NCI-H524 treated with DMSO at 0.1 percent for 48 hours (cell line): ENCODE measurements around the gene DNAI4.
"Not testable (repeated sequence)": the region's sequence is repeated elsewhere in the genome, so short reads cannot be mapped to it uniquely, and the experiment has no call there.

Experiments
- DNase-seq: peaks from one replicate; lab custom pipeline; 2025; lab: John Stamatoyannopoulos, UW

Gene DNAI4

DNA sequence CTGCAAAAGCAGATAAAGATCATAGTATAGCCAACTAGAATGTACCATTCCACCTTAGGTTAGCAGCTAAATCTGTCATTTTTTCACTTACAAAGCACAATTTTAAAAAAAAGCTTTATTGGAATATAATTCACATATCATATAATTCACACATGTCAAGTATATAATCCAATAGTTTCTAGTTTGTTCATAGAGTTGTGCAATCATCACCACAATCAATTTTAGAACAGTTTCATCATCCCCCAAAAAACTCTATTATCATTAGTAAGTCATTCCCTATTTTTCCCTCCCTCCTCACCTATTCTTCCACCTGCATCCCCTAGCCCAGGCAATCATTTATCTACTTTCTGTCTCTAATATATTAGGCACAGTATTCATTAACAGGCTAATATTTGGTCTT, 91.5 kb downstream of the DNAI4 start:
- DNase-seq = no peak

DNA sequence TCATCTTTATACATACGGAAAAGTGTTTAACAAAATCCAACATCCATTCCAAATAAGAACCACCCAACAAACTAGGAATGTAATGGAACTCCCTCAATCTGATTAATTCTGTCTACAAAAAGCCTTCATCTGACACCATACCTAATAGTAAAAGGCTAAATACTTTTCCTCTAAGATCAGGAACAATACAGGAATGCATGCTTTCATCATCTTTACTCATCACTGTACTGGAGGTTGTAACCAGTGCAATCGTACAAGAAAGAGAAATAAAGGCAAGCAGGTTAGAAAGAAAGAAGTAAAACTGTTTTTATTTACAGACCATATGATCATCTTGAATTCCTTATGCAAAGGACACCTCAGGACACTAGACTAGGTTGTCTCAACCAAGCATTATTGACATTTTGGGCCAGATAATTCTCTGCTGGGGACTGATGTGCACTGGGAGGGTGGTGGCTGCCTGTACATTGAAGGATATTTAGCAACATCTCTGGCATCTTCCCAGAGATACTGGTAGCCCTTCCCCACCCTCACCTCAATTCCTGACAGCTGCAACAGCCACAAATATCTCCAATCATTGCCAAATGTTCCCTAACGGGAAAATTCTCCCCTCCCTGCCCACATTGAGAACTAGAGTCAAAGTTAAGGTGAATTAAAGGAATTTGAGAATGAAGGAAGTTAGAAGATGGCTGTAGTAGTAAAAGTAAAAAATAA, 93.0 kb downstream of the DNAI4 start:
- no peak for DNase-seq

DNA sequence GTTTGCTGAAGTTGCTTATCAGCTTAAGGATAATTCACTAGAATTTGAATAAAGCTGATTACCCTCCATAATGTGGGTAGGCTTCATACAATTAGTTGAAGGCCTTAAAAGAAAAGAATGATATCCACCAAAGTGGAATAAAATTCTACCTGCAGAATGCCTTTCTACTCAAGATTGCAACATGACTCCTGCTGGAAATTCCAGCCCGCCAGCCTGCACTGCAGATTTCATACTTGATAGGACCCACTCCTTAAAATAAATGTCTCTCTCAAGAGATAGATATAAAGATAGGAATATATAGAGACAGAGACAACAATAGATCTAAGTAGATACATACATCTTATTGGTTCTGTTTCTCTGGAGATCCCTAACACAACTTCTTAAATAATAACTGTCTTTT, 99.9 kb downstream of the DNAI4 start:
- DNase-seq = no peak

DNA sequence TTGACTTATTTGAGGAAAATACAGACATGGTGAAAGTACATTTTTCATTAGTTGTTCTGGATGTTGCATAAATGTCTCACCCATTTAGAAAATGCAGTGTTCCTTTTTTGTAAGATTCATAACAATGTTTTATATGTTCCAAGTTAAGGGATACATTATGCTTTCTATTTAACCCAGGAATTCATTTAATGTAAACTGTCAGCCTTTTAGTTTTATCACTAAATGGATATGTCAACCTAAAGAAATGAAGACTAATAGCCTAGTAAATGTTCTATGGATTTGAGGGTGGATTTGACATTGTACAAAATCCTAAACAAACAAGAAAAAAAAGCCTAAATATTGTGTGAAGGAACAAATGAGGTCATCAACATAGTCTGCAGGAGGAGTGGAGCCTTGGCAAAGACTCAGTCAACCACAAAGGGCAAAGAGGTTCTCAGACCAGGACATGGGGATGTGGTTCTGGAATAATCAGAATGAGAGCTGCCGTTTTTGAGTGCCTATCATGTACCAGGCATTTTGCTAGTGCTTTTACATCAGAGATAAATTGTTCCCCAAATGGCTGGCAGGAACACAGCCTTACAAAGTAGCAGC, 114.8 kb downstream of the DNAI4 start:
- no peak for DNase-seq

DNA sequence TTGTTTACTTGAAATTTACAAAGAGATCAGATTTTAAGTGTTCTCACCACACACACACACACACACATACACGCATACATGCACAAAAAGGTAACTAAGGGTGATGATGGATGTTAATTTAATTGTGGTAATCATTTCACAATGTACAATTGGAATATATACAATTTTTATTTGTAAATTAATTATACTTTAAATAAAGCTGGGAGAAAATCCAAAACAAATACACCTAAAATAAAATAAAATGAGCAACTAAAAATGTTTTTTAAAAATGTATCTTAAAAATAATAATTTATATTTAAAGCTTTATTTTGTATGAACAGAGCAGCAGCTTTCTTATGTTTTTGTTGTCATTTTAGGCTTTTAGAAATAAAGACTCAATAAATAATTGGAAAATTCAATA, 115.4 kb downstream of the DNAI4 start:
- no peak for DNase-seq

DNA sequence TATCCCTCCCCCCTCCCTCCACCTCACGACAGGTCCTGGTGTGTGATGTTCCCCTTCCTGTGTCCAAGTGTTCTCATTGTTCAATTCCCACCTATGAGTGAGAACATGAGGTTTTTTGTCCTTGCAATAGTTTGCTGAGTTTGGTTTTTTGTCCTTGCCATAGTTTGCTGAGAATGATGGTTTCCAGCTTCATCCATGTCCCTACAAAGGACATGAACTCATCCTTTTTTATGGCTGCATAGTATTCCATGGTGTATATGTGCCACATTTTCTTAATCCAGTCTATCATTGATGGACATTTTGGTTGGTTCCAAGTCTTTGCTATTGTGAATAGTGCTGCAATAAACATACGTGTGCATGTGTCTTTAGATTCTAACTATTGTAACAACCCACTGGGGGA, 128.8 kb downstream of the DNAI4 start:
- DNase-seq = not testable (repeated sequence)

DNA sequence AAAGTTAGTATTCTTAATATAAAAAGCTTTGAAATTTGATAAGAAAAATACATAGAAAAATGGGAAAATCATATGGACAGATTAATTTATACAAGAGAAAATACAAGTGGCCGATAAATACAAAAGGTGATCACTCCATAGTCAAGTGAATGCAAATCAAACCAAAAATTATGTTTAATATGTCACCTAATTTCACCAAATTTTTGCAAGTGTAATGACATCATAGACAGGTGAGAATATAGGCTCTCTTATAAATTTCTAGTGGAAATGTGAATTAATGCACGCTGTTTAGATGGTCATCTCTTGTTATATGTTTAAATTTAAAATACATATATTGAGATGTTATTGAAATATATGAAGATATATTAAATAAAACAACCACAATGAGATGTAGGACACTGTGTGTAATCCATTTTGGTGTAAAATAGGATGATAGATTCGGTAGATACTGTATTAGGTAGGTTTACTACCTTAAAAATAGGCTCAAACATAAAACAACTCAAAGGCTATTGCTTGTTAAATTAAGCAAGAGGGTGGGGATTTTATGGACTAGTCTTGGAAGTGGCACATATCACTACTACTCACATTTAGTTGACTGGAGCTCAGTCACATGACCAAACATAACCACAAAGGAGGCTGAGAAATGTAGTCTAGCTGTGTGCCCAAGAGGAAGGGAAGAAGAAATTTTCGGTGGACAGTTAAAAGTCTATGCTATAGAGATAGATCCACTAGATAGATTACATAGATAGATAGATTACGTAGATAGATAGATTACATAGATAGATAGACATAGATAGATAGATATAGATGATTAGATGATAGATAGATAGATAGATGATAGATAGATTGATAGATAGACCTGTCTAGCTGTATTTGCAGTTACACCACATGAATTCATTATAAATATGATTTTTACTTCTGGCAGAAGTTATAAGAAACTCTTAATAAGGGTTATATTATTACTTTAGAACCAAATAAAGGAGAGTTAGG, 132.7 kb downstream of the DNAI4 start:
- DNase-seq = no peak

DNA sequence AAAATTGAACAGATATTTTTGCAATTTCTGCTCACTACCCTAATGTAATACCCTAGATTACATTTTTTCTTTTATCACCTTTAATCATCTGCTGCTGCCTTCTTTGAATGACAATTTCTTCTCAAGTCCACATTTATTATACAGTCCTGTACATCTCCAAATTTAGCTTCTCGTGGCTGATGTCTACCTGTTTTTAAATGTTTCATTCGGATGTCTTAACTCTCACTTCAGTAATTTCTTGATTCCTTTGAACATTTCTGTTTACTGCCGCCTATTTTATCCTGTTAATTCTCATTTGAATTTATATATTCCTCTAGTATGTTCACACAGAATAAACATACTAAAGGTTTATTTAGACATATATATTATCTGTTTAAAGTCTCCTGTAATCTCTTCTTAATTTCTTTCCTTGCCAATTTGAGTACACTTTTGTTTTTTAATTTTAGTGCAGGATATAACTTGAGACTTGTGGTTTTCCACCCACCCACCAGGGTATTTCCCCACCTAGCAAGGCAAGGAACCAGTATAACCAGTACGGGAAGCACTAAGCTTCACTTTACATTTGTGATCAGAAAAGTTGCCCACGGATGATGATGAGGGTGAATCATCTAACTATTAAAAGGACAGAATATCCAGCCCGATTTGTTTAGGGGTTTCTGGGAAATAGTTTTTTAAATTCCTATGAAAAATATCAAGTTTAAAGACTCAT, 136.3 kb downstream of the DNAI4 start:
- DNase-seq = no peak

DNA sequence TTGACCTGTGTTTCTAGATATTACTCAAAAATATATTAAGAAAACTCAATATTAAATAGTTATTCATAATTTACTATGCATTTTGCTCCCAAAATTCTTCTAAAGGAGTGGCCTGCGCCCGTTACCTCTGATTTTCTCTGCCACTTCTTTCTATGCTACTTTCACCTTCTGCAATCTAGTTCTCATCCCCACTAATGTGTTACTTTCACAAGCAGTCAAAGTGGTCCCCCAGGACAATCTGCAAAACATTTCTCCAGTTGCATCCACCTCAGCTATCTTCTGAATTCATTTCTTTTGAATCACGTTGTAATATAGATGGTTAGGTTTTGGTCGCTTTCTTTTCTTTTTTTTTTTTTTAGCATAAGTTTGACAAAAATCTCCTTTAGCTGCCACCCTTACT, 137.0 kb downstream of the DNAI4 start:
- no peak for DNase-seq

DNA sequence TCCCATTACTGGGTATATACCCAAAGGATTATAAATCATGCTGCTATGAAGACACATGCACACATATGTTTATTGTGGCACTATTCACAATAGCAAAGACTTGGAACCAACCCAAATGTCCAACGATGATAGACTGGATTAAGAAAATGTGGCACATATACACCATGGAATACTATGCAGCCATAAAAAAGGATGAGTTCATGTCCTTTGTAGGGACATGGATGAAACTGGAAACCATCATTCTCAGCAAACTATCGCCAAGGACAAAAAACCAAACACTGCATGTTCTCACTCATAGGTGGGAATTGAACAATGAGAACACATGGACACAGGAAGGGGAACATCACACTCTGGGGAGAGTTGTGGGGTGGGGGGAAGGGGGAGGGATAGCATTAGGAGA, 138.9 kb downstream of the DNAI4 start:
- DNase-seq = not testable (repeated sequence)

DNA sequence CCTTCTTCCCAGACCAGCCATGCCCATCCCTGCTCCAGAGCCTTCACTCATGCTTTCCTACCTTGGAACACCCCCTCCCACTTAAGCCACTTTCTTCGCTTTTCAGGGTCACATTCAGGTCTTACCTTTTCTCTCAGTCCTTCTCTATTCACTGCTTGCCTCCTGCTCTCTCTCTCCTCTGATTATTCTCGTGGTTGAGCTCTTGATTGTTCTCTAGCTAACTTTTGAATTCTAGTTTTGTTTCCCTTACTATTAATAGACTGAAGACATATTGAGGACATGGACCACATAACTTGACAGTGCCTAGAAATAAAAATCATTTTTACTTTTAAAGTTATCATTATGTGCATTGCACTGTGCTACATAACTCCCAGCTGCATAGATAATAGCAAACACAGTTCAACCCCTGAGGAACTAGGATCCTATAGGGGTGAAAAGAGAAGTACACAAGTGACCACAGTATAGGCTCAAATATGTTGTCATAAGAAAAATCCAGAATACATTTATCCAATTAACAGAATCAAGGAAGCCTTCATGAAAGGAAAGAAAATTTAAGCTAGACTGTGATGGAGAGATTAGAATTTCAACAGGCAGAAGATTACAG, 145.1 kb downstream of the DNAI4 start:
- no peak for DNase-seq

DNA sequence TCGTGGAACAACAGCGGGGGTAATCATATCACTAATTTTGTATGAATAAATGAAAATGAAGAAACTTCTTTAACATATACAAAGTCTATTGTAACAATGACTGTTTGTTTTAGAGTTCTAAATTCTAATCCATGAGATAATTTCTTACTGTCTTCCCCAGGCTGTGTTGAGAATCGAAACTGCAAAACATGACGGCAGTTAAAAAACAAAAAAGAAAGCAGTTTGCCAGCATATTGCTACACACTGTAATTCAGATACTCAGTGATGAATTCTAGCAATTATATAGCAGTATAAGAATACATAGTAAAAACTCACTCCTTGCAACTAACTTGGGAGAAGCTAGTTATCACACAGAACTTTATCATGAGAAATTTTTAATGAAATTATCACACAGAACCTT, 145.7 kb downstream of the DNAI4 start:
- no peak for DNase-seq

DNA sequence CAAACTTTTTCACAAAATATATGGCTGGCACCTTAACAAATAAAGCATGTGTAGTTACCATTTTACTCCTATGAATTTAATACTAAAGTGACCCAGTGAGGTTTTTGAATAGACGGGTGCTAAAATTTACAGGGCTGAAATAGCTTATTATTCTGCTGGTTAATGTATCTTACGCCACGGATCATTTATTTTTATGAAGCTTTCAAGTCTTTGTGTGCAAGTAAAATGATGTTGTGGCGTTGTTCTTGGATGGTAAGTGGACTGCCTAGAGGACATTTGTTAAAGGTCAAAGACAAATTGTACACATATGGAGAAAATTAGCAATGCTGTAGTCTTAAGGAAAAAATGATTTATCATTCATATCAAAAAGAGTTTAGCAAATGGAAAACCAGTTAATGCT, 146.4 kb downstream of the DNAI4 start:
- no peak for DNase-seq

DNA sequence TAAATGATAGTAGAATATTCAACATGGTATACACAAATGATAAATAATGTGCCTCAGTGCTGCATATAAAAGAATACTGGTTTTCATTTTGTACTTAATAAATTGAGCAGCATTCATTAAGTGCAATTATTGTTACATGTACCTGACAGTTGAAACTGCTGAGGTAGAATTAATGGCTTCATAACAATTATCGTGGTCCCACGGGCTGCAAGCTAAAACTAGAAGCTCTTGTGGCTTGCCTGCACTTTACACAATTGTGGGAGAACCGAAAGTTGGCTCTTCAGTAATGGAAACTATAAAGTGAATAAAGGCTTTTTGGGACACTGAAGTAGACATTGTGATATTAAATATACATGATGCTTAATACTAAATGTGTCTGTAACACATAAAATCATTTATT, 146.8 kb downstream of the DNAI4 start:
- no peak for DNase-seq

DNA sequence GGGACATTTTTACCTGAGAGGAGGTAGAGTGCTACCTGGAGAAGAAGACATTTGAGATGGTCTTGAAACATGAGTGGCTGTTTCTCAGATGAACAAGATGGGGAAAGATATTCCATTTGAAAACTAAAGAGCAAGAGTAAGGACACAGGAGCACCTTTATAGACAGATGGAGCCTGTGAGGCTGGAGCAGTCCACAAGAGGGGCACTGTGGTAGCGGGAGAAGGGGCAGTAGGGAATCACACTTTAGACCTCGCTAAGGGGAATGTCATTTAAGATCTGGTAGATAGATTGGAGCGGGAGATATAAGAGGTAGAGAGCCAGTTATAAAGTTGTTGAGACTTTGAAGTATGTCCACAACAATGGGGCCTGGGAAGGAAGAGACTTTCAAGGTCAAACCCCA, 149.0 kb downstream of the DNAI4 start:
- no peak for DNase-seq

DNA sequence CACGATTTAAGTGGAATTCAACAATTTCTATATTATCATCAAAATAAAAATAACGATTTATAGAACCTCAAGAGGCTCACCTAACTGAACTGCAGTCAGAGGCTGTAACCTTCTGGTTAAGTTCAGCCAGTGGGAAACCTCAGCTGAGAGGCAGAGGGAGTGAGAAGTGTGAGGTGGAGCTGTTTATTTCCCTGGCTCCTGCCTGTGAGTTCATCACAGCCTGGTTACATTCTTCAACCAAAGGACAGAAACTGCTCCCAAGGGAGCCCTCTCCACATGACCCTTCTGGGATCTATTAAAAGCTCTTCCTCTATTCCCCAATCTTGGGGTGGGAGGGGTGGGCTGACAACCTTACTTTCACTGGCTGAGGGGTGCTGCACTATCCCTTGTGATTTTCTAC, 150.2 kb downstream of the DNAI4 start:
- DNase-seq = no peak

DNA sequence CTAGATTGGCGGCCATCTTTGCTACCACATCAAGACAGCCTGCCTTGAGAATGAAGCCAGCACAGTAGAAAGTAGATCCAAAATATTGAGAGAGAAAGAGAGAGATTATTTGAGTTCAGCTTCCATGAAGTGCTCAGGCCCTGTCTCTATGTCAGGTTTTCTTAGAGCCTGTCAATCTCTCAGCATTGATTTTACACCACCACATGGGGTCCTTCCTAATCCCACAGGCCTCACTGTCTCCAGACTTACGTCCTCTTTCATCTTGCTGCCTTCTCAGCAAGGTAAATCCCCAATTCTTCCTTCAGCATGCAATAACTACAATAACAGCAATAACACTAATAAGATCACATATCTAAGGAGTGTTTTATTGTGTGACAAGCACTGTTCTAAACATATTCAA, 151.4 kb downstream of the DNAI4 start:
- DNase-seq = no peak

DNA sequence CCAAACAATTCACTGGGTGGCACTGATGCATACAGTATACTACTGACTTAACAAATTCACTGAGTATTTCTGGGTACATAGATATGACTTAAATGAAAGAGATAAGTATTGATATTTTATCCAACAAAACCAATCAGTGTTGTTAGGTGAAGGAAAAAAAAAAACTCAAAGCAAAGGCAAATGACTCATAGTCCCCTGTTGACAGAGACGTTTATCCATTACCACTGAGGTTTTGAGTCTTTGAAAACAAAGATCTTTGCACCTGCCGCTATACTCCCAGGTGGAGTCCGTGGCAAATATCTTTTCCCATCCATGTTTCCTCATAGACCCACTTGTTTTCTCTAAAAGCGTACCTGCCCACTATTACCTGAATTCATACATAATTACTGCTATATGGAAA, 154.0 kb downstream of the DNAI4 start:
- no peak for DNase-seq

DNA sequence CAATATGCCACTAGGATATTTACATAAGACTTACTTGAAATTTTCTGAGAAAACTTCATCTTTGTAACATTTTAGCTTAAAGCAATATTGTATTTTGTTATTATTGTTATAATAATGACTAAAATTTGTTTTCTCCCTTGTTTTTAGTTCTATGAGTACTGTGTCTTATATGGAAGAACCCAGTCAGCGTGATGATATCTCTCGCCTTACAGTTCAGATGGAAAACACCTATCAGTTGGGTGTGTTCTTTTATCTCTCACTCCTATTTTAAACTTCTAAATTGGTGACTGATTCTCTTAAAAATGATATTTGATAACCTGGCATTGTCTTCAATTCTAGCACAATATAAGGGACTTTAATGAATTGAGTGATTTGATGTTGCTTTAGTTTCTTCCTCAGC, 154.4 kb downstream of the DNAI4 start:
- DNase-seq = no peak

DNA sequence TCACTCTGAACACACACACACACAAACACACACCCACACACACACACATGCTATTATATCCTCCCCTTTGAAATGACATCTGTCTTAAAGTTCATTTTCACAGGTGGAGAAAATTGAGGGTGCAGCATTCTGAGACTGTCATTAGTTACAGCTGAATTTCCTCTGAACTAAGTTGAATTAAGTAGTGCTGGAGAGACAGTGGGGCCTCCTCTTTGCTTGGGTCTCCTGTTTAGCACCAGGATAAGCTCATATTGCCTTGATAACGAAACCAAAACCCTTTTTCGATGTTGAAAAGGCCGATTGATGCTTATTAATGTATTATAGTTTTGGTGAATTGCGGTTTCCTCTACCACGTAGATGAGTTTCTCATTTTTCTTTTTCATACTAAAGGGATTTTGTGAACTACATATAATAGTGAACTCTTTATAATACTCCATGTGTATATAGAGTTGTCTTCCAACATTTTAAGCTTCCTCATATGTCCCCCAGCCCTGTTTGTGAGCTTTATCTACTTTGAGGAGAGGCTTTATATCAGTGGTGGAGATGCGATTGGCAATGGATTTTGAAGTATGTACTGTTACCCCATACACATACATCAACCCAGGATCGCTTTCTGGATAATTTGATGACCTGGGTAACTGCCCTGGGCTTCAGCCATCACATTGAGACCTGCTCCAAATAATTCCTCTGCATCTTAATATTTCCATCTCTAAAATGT, 155.0 kb downstream of the DNAI4 start:
- DNase-seq = no peak

DNA sequence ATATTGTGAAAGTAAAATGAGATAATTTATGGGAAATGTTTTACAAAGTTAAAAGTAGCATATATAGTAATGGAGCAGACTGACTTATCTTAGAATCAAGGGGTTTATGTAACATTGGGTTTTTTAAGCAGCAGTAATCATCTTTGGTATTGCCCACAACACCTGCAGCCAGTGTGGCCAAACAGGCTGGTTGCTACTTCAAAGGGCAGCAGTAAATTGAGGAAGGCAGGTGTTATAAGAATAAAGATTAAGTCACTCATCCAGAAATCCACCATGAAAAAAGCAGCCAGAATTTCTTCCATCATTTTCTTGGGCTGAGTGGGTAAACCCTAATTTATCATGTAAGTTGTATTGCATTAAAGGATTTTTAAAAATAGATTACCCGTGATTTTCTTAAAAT, 155.7 kb downstream of the DNAI4 start:
- no peak for DNase-seq
